Psoas muscle (tissue), 8 donors: Measurements from ENCODE around the gene RITA1. TPM values are rescaled to one million over a fixed set of nuclear protein-coding genes. Genes with fewer than 3 reads are reported as not detected.
A peak's percentile ranks its signal among the peaks of the same experiment; 100 is the strongest.

Source experiments
- ATAC-seq, 4 donors: fragments of 200-7000 bp; cut with Tn5 transposase; one replicate each; pipeline ENCODE4 v1.9.1; 2020; ENCODE audit warnings: moderate library complexity in 3 of 4, mild to moderate bottlenecking in 2 of 4
- DNase-seq, 2 donors: peaks; one replicate each; pipeline ENCODE4 v3.0.0-alpha.2; 2020
- H3K27ac ChIP-seq: fragments of 200-600 bp; one replicate; pipeline ENCODE4 v1.8.0; 2022
- H3K27me3 ChIP-seq, 3 donors: fragments of 200-600 bp in 1 of 3; one replicate each; pipeline versions ENCODE4 v1.6.1 to v1.8.0; 2013 to 2022; ENCODE audit warnings: low read length in 2 of 3, mild to moderate bottlenecking in 2 of 3, moderate library complexity in 1 of 3; ENCODE audit not compliant: insufficient read depth in 3 of 3
- H3K36me3 ChIP-seq, 2 donors: fragments of 200-600 bp in 1 of 2; one replicate each; pipeline versions ENCODE4 v1.6.1 to v1.8.0; 2013 to 2022; ENCODE audit warnings: low read depth in 1 of 2, mild to moderate bottlenecking in 1 of 2, moderate library complexity in 1 of 2; ENCODE audit not compliant: insufficient read depth in 1 of 2
- H3K4me1 ChIP-seq: fragments of 200-600 bp; one replicate; pipeline ENCODE4 v1.8.0; 2022
- H3K4me3 ChIP-seq: fragments of 200-600 bp; one replicate; pipeline ENCODE4 v1.8.0; 2022; ENCODE audit warnings: mild to moderate bottlenecking
- H3K9me3 ChIP-seq: fragments of 200-600 bp; one replicate; pipeline ENCODE4 v1.8.0; 2022
- WGBS, 3 donors: extraction: QIAGEN DNeasy Blood & Tissue Kit; methylation state at CpG; one replicate each; pipeline versions ENCODE4 v1.1.6 to v1.1.7; 2013; 5-methylcytosine and 5-hydroxymethylcytosine counted together
- intact Hi-C, 2 donors: fragments of 100-400 bp; cut with DNase I; formaldehyde crosslinking; loops; one replicate each; pipeline versions ENCODE4 v1.11.0 to v1.14.2; 2022
- polyA plus RNA-seq, 3 donors: library from polyadenylated mRNA; stranded (reverse); fragments of 200-250 nt; gene quantifications; one replicate each; pipeline ENCODE4 v1.2.3, GENCODE V29; 2013
- total RNA-seq, 4 donors: library from RNA; stranded (reverse); fragmentation: NEBNext Ultra II Directional in 2 of 4; extraction: Animal tissue kit (Norgen Biotek cat#: 25700) in 2 of 4; gene quantifications; one replicate each; pipeline versions ENCODE4 v1.2.1 to v1.2.4, GENCODE V29; 2021 to 2023
- TF ChIP-seq, protein P1 (sequence below): fragments of 200-600 bp; IDR thresholded peaks from one replicate; pipeline ENCODE4 v1.8.0; 2022; ENCODE audit warnings: antibody characterized with exemption
- donor health status: healthy with polysubstance abuse.
- donor health status: DM: no; HTN: no; CAD: no; lungs with moderate emphysema.
- donor health status: Bipolar disorder and iron deficiency.
- donor health status: healthy.
- donor health status: DM: yes; HTN: yes; CAD: no.
- donor health status: DM: no; HTN: no; CAD: no.
- donor health status: DM: no; HTN: no; CAD: no.
- donor health status: DM: yes; HTN: yes; CAD: no.

The RITA1 gene
- total and polyA plus RNA-seq, 7 donors, result 13.0 to 28.5 (median 15.3) TPM

DNA sequence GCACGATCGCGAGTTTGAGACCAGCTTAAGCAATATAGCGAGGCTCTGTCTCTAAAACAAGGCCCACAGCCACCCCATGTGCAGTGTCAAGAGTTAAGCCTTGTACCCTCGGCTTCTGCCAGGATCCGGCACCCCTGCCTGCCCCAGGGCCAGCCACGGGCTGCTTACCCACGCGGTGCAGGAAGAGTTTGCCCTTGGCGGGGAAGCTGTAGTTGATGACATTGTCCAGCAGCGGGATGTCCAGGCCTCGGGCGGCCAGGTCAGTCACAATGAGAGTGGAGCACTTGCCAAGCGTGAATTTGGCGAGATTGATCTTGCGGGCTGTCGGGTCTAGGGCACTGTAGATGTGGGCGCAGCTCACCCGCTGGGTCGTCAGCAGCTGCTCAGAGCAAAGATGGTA, 13.3 kb upstream of the RITA1 start:
- H3K4me1 ChIP-seq, result no peaks in the 10 kb centered on the region
- TF ChIP-seq, protein P1, sequence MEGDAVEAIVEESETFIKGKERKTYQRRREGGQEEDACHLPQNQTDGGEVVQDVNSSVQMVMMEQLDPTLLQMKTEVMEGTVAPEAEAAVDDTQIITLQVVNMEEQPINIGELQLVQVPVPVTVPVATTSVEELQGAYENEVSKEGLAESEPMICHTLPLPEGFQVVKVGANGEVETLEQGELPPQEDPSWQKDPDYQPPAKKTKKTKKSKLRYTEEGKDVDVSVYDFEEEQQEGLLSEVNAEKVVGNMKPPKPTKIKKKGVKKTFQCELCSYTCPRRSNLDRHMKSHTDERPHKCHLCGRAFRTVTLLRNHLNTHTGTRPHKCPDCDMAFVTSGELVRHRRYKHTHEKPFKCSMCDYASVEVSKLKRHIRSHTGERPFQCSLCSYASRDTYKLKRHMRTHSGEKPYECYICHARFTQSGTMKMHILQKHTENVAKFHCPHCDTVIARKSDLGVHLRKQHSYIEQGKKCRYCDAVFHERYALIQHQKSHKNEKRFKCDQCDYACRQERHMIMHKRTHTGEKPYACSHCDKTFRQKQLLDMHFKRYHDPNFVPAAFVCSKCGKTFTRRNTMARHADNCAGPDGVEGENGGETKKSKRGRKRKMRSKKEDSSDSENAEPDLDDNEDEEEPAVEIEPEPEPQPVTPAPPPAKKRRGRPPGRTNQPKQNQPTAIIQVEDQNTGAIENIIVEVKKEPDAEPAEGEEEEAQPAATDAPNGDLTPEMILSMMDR, result no peak
- no peak for DNase-seq
- WGBS, 3 donors, result 94 to 95% (median 94%) methylated on average over 20 of the region's 20 CpGs
- no peak overlapping the region for H3K4me3 ChIP-seq
- no peak for ATAC-seq
- intact Hi-C loops, result no loop called here
- H3K9me3 ChIP-seq, result no peaks in the 10 kb centered on the region
- peaks cover 17 to 95% of the 10 kb centered on the region in 2 donors for H3K36me3 ChIP-seq
- no peak overlapping the region for H3K27ac ChIP-seq
- H3K27me3 ChIP-seq, result no peaks in the 10 kb centered on the region

DNA sequence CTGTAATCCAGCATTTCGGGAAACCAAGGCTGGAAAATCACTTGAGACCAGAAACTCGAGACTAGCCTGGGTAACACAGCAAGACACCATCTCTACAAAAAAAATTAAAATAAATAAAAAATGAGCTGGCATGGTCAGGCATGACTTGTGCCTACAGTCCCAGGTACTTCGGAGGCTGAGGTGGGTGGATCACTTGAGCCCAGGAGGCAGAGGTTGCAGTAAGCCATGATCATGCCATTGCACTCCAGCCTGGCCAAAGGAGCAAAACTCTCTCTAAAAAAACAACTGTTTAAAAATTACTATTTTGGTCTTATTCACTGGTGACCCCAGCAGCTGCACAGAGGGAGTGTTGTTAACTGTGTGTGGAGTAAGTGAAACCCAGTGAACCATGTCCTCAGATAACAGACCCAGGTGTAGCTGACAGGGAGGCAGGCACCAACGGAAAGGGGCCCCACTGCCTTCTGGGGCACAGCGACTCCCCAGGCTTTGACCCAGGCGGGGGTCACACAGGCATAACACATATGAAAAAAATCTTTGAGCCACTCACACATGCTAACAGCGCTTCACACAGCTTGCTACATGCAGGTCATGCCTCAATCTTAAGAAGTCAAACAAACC, 12.3 kb upstream of the RITA1 start:
- Histone ChIP-seq H3K27ac (no peak overlapping the region), H3K27me3 (no peaks in the 10 kb centered on the region), H3K9me3 (no peaks in the 10 kb centered on the region), H3K4me3 (no peak overlapping the region), H3K4me1 (no peaks in the 10 kb centered on the region), H3K36me3 (peaks cover 18 to 95% of the 10 kb centered on the region in 2 donors)
- TF ChIP-seq, protein P1, result no peak
- DNase-seq (no peak), ATAC-seq (no peak)
- intact Hi-C loops, result no loop called here
- WGBS, 3 donors, result 90 to 92% (median 91%) methylated on average over 7 of the region's 7 CpGs

DNA sequence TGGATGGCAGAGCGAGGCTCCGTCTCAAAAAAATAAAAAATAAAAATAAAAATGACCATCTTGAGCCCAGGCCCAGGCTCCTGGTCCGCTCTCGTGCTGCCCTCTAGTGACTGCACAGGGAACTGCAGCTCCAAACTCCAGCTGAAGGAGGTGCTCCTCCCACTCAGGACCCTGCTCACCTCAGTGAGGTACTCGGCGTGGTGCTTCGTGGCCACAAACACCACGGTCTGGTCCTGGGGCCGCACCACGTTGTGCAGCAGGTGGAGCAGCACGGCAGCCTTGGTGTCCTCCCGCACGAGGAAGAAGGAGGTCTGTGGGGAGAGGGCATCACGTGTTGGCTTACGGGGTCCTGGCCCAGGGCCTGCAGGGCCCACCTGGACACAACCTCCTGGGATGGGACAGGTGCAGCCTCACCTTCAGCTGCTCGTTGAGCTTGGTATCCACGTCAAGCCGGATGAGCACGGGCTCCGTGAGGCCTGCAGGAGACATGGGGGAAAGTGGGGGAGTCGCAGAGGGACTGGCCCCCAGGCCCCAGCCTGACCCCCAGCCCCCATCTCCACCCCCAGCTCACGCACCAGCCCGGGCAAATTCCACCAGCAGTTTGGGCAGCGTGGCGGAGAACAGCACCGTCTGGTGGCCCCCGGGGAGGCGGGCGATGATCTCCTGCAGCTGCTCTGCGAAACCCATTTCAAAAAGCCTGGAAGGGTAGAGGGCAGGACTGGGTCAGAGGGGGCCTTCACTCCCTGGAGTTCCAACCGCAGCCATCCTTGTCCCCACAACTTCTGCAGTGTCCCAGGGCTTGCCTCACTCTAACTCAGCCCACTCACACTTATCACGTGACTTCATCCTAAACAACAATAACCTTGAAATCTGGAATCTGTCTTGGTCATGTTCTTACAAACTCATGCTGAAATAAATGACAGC, 10.8 kb upstream of the RITA1 start:
- Histone ChIP-seq H3K27me3 (no peaks in the 10 kb centered on the region), H3K36me3 (peaks cover 11 to 95% of the 10 kb centered on the region in 2 donors), H3K4me1 (no peaks in the 10 kb centered on the region), H3K27ac (no peak overlapping the region), H3K4me3 (no peak overlapping the region), H3K9me3 (no peaks in the 10 kb centered on the region)
- DNase-seq (peak; percentile 66 to 87), ATAC-seq (peak; percentile 52 to 89 (median 74))
- TF ChIP-seq, protein P1, result peak; percentile 97
- 52 to 62% (median 56%) methylated on average over 31 to 32 of the region's 32 CpGs for WGBS, 3 donors
- intact Hi-C loops, result loop anchor here in 1 of 2 donors (2.0 kb wide), 1 partner anchor 126 kb away; no protein-coding TSS in a partner anchor

DNA sequence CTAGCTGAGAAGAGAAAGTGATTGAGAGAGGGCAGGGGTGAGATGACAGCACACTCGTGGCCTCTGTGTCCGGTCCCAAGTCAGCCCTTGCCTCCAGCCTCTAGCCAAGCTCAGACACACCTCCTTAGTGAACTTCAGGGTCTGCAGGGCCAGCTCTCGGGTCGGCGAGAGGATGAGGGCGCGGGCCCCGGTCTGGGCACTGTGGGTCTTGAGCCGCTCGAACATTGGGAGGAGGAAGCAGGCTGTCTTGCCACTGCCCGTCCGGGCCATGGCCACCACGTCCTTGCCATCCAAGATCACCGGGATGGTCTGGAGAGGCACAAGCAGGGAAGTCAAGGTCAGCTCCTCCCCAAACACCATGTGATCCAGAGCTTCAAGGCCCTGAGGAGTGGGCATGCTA, 6.5 kb upstream of the RITA1 start:
- peaks cover 10% of the 10 kb centered on the region for H3K4me1 ChIP-seq
- TF ChIP-seq, protein P1, result no peak
- H3K27me3 ChIP-seq, result no peaks in the 10 kb centered on the region
- intact Hi-C loops, result no loop called here
- no peak overlapping the region for H3K4me3 ChIP-seq
- ATAC-seq (no peak), DNase-seq (no peak)
- peaks cover 19 to 74% of the 10 kb centered on the region in 2 donors for H3K36me3 ChIP-seq
- no peaks in the 10 kb centered on the region for H3K9me3 ChIP-seq
- WGBS, 3 donors, result 94 to 95% (median 94%) methylated on average over 11 to 14 of the region's 14 CpGs
- H3K27ac ChIP-seq, result no peak overlapping the region
